ENCODE data around the gene KLF16.
A peak's percentile ranks its signal among the peaks of the same experiment; 100 is the strongest.

Gene KLF16

GRCh38 chr19:1815605-1816529 is 47.5 kb downstream of the KLF16 start:
- peaks cover 10% of the 10 kb centered on the region for H3K36me3 Mint-ChIP-seq (ENCODE audit: low read depth)
- H3K4me1 Mint-ChIP-seq = peaks cover 25% of the 10 kb centered on the region
- no peak overlapping the region for H3K4me3 Mint-ChIP-seq
- DNase-seq = no peak
- H3K9me3 Mint-ChIP-seq = no peaks in the 10 kb centered on the region
- H3K27ac Mint-ChIP-seq = no peak overlapping the region
- TF ChIP-seq CTCF (IDR thresholded peaks at IDR 0.05) = no peak
- H3K27me3 Mint-ChIP-seq (ENCODE audit: low read depth, poor library complexity) = peaks cover 13% of the 10 kb centered on the region

GRCh38 chr19:1814833-1815604 is 48.4 kb downstream of the KLF16 start:
- Mint-ChIP-seq H3K9me3 (no peaks in the 10 kb centered on the region), H3K27me3 (ENCODE audit: low read depth, poor library complexity) (peaks cover 20% of the 10 kb centered on the region), H3K27ac (no peak overlapping the region), H3K36me3 (ENCODE audit: low read depth) (peaks cover 1% of the 10 kb centered on the region), H3K4me3 (no peak overlapping the region), H3K4me1 (peaks cover 19% of the 10 kb centered on the region)
- DNase-seq = no peak
- no peak for TF ChIP-seq CTCF (IDR thresholded peaks at IDR 0.05)

- TF ChIP-seq CTCF (IDR thresholded peaks at IDR 0.05) = no peak
- H3K27me3 Mint-ChIP-seq (ENCODE audit: low read depth, poor library complexity) = peaks cover 26% of the 10 kb centered on the region
- no peak overlapping the region for H3K27ac Mint-ChIP-seq
- H3K4me3 Mint-ChIP-seq = no peak overlapping the region
- no peaks in the 10 kb centered on the region for H3K36me3 Mint-ChIP-seq (ENCODE audit: low read depth)
- no peaks in the 10 kb centered on the region for H3K9me3 Mint-ChIP-seq
- DNase-seq = no peak
- peaks cover 14% of the 10 kb centered on the region for H3K4me1 Mint-ChIP-seq
These were observed 49.0 kb downstream of the KLF16 start for GRCh38 chr19:1814391-1814790.

- Mint-ChIP-seq H3K36me3 (ENCODE audit: low read depth) (no peaks in the 10 kb centered on the region), H3K27me3 (ENCODE audit: low read depth, poor library complexity) (peaks cover 29% of the 10 kb centered on the region), H3K4me3 (peak overlapping the region; percentile 87), H3K4me1 (peaks cover 11% of the 10 kb centered on the region), H3K27ac (no peak overlapping the region), H3K9me3 (no peaks in the 10 kb centered on the region)
- no peak for TF ChIP-seq CTCF (IDR thresholded peaks at IDR 0.05)
- no peak for DNase-seq
These were observed 49.9 kb downstream of the KLF16 start for GRCh38 chr19:1813192-1814182.

GRCh38 chr19:1812426-1813191 is 50.8 kb downstream of the KLF16 start:
- Mint-ChIP-seq H3K9me3 (no peaks in the 10 kb centered on the region), H3K27ac (peak overlapping the region; percentile 90), H3K4me3 (peak overlapping the region; percentile 87), H3K27me3 (ENCODE audit: low read depth, poor library complexity) (peaks cover 29% of the 10 kb centered on the region), H3K36me3 (ENCODE audit: low read depth) (no peaks in the 10 kb centered on the region), H3K4me1 (peaks cover 11% of the 10 kb centered on the region)
- peak; percentile 50 for TF ChIP-seq CTCF (IDR thresholded peaks at IDR 0.05)
- DNase-seq = peak; percentile 95

All from nephron progenitor cell (in vitro differentiated cells).